Hematopoietic multipotent progenitor cell treated with erythropoietin and hydrocortisone succinate and interleukin-3 and kit ligand, for 17 days (in vitro differentiated cells): Measurements from ENCODE around the gene NARS2.

ENCODE experiments used
- DNase-seq: peaks from one replicate; pipeline ENCODE4 v3.0.0-alpha.2; 2015; ENCODE audit warnings: low spot score

Gene NARS2

DNA sequence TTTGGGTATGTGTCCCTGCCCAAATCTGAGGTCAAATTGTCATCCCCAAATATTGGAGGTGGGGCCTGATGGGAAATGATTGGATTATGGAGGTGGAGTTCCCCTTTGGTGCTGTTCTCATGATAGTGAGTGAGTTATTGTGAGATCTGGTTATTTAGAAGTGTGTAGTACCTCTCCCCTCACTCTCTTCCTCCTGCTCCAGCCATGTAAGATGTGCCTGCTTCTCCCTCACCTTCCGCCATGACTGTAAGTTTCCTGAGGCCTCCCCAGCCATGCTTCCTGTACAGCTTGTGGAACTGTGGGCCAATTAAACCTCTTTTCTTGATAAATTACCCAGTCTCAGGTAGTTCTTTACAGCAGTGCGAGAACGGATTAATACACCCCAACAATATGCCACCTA, 166.0 kb downstream of the NARS2 start:
- no peak for DNase-seq

GRCh38 chr11:78406568-78407196, 168.0 kb downstream of the NARS2 start:
- no peak for DNase-seq

DNA sequence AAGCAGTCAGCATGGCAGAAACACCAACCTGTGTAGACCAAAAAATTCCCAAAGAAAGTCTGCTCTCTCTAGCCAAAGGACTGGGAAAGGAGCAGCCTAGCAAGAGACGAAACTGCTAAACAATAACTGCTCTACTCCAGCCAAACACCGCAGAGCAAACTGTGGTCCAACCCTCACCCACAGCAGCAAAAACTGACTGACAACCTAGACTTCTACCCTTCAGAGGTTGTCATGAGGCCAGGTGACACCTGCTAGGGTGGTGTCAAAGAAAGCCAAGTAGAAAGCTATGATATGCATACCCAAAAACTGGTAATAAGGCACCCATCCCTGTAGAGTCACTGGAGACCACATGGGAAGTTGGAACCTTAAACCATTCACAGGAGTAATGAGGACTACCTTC, 168.9 kb downstream of the NARS2 start:
- DNase-seq = no peak

- DNase-seq = no peak
These were observed 170.9 kb downstream of the NARS2 start for GRCh38 chr11:78403781-78404180.

GRCh38 chr11:78402847-78403246, 171.8 kb downstream of the NARS2 start:
- DNase-seq = no peak

DNA sequence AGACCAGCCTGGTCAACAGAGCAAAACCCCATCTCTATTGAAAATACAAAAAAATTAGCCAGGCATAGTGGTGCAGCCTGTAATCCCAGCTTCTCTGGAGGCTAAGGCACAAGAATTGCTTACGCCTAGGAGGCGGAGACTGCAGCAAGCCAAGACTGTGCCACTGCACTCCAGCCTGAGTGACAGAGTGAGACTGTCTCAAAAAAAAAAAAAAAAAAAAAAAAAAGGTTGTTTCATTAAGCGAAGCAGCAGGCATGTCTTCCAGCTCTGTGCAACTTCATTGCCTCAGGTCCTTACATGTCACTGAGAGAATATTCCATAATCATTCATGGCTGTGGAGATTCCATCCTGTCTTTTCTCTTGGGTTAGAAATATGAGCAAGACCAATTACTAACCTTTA, 174.0 kb downstream of the NARS2 start:
- DNase-seq = no peak

DNA sequence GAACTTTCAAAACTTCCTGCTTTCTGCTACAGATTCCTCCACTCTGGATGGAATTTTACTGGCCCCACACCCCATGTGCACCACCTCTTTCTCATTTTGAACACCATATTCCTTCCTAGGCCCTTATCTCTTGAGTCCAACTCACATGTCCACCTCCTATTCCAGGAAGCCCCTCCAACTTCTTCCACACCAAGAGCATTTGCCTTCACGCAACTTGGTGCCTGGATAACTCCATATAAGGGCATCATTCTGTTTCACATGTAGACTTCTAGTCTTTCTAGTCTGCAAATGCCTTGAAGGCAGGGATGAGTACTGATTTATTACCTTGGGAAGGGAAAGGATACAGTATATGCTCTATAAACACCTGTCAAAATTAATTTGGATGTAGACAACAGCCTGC, 174.5 kb downstream of the NARS2 start:
- no peak for DNase-seq

DNA sequence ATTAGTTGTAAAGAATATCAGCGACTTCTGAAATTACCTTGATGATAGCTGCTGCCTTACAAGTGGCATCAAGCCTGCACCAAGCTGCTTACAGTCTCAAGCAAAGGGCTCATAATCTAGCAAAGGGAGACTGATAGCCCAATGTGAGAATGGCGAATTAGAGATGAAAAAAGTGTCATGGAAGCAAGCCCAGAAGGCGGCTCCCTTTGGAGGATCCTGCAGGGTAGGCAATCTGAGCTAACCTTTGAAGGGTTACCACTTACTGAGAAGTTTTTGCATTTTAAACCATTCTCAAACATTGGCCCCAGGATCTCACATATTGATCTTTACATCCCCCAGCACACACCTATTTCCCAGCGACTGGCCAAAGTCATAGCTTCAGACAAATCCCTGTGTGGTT, 175.5 kb downstream of the NARS2 start:
- DNase-seq = no peak

- DNase-seq = no peak
These were observed 175.9 kb downstream of the NARS2 start for GRCh38 chr11:78398715-78399114.

- DNase-seq = no peak
These were observed 177.3 kb downstream of the NARS2 start for GRCh38 chr11:78397398-78397797.

DNA sequence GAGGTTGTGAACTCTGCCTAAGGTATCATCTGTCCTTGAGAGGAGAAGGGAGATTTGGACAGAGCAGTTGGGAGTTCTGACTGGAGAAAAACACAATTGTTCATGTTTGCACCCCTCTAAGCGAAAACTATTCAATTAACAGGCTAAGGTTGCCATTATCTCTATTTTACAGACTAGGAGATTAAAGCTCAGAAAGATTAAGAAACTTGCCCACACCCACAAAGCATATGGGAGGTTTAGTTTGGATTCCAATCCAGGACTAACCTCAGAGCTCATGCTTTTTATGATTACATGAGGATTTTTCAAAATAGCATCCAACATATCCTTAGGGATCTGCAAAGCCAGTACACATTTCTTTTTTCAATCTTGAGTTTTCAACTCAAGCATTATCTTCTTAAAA, 179.1 kb downstream of the NARS2 start:
- DNase-seq = no peak

DNA sequence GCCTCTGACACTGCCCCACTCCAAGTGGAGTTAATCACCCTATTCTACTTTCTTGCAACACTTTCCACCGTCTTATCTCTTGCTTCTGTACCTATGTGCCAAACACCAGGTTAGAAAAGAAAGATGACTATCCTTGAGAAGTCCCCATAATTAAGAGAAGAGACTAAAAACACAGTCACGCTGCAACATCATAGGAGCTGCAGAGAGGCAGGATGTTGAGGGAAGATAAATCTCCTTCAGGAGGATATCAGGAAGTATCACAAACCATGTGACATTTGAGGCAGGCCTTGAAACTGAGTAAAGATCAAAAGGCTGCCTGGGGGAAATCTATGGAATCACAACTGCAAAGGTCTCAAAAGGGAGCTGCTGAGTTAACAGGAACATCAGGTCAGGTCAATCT, 181.8 kb downstream of the NARS2 start:
- DNase-seq = no peak

DNA sequence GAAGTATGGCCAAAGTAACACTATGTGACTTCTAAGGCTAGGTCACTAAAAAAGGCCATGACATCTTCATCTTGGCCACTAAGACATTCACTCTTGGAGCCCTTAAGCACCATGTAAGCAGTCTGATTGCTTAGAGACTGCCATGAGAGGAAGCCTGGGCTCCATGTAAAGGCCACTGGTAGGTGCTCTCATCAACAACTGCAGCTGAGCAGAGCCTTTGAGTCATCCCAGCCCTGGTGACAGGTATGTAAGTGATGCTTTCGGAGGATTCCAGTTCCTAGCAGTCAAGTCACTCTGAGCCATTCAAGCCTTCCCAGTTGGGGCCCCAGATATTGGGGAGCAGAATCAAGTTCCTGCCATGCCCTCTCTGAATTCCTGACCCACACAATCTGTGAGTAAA, 183.2 kb downstream of the NARS2 start:
- DNase-seq = no peak

GRCh38 chr11:78390809-78391208, 183.9 kb downstream of the NARS2 start:
- no peak for DNase-seq

GRCh38 chr11:78386215-78386941, 188.3 kb downstream of the NARS2 start:
- no peak for DNase-seq
